CD14-positive monocyte (primary cell): ENCODE results near the gene CTNNA3. TPM values are rescaled to one million over a fixed set of nuclear protein-coding genes. Genes with fewer than 3 reads are reported as not detected.

ENCODE experiments used
- DNase-seq, 3 donors: peaks; one replicate each; pipeline ENCODE4 v3.0.0-alpha.2; 2011 to 2022
- H2AFZ ChIP-seq: 2 replicates; pipeline ENCODE4 v1.6.0; 2012; ENCODE audit warnings: mild to moderate bottlenecking, low read depth, low read length, inconsistent platforms; ENCODE audit not compliant: insufficient read depth, poor library complexity, severe bottlenecking
- H3K27ac ChIP-seq, 2 donors: 1 replicate in 1 of 2; 2 replicates in 1 of 2; pipeline ENCODE4 v1.5.1; 2012 to 2013; ENCODE audit warnings: low read length in 2 of 2, control low read depth in 1 of 2, inconsistent platforms in 1 of 2, low read depth in 1 of 2, mild to moderate bottlenecking in 1 of 2
- H3K27me3 ChIP-seq, 2 donors: one replicate each; pipeline versions ENCODE4 v1.6.0 to v1.6.1; 2011 to 2013; ENCODE audit warnings: low read length in 2 of 2; ENCODE audit not compliant: control insufficient read depth in 2 of 2, insufficient read depth in 2 of 2
- H3K36me3 ChIP-seq, 2 donors: replicated peaks in 1 of 2; 1 replicate in 1 of 2; 2 replicates in 1 of 2; pipeline versions ENCODE4 v1.5.1 to v1.6.1; 2012 to 2013; ENCODE audit warnings: low read length in 2 of 2, control low read depth in 1 of 2, inconsistent platforms in 1 of 2, mild to moderate bottlenecking in 1 of 2; ENCODE audit not compliant: insufficient read depth in 2 of 2, control insufficient read depth in 1 of 2
- H3K4me1 ChIP-seq, 2 donors: 1 replicate in 1 of 2; 2 replicates in 1 of 2; pipeline versions ENCODE4 v1.5.1 to v1.6.1; 2012 to 2013; ENCODE audit warnings: low read length in 2 of 2, control low read depth in 1 of 2, inconsistent platforms in 1 of 2, mild to moderate bottlenecking in 1 of 2, moderate library complexity in 1 of 2; ENCODE audit not compliant: insufficient read depth in 2 of 2, control insufficient read depth in 1 of 2
- H3K4me2 ChIP-seq: replicated peaks from 2 replicates; pipeline ENCODE3; 2012; ENCODE audit warnings: low read length, moderate library complexity, mild to moderate bottlenecking; ENCODE audit not compliant: poor library complexity, severe bottlenecking; ENCODE audit errors: extremely low read depth
- H3K4me3 ChIP-seq, 3 experiments: fragments of 200-600 bp in 1 of 3; sonication (generic) in 1 of 3; replicated peaks in 1 of 3; 1 replicate in 2 of 3; 2 replicates in 1 of 3; pipeline ENCODE4 v1.5.1; 2011 to 2013; ENCODE audit warnings: low read length in 3 of 3, mild to moderate bottlenecking in 3 of 3, control low read depth in 2 of 3, low read depth in 2 of 3, inconsistent platforms in 1 of 3, moderate library complexity in 1 of 3
- H3K79me2 ChIP-seq: 2 replicates; pipeline ENCODE4 v1.6.0; 2012; ENCODE audit warnings: mild to moderate bottlenecking, control low read depth, inconsistent platforms, low read length, moderate library complexity; ENCODE audit not compliant: insufficient read depth
- H3K9ac ChIP-seq: 2 replicates; pipeline ENCODE4 v1.6.0; 2017; ENCODE audit warnings: low read length, mild to moderate bottlenecking; ENCODE audit not compliant: insufficient read depth, poor library complexity, severe bottlenecking
- H3K9me3 ChIP-seq, 2 donors: replicated peaks in 1 of 2; 1 replicate in 1 of 2; 2 replicates in 1 of 2; pipeline versions ENCODE4 v1.5.1 to v1.6.1; 2012 to 2013; ENCODE audit warnings: low read length in 2 of 2, control low read depth in 1 of 2; ENCODE audit not compliant: control insufficient read depth in 1 of 2, insufficient read depth in 1 of 2
- H4K20me1 ChIP-seq: 2 replicates; pipeline ENCODE4 v1.6.0; 2012; ENCODE audit warnings: mild to moderate bottlenecking, low read length, control low read depth, moderate library complexity; ENCODE audit not compliant: insufficient read depth
- H3K27ac Mint-ChIP-seq, 7 donors: one replicate each; pipeline ENCODE4 v1.8.0; 2020; ENCODE audit warnings: mild to moderate bottlenecking in 7 of 7, mixed read lengths in 7 of 7, moderate library complexity in 6 of 7, inconsistent platforms in 2 of 7
- H3K27me3 Mint-ChIP-seq, 3 donors: one replicate each; pipeline ENCODE4 v1.8.0; 2021 to 2022; ENCODE audit warnings: low read depth in 3 of 3, mild to moderate bottlenecking in 3 of 3, mixed read lengths in 3 of 3, moderate library complexity in 3 of 3, inconsistent platforms in 1 of 3
- H3K36me3 Mint-ChIP-seq, 2 donors: one replicate each; pipeline ENCODE4 v1.8.0; 2020; ENCODE audit warnings: mixed read lengths in 2 of 2, inconsistent platforms in 1 of 2, mild to moderate bottlenecking in 1 of 2
- H3K4me1 Mint-ChIP-seq: one replicate; pipeline ENCODE4 v1.8.0; 2020; ENCODE audit warnings: mild to moderate bottlenecking, mixed read lengths
- H3K4me3 Mint-ChIP-seq, 2 donors: one replicate each; pipeline ENCODE4 v1.8.0; 2020; ENCODE audit warnings: mild to moderate bottlenecking in 2 of 2, mixed read lengths in 2 of 2, moderate library complexity in 1 of 2
- H3K9me3 Mint-ChIP-seq, 7 donors: one replicate each; pipeline ENCODE4 v1.8.0; 2020 to 2022; ENCODE audit warnings: mixed read lengths in 7 of 7, mild to moderate bottlenecking in 6 of 7, moderate library complexity in 6 of 7, inconsistent platforms in 2 of 7
- WGBS: methylation state at CpG from one replicate; pipeline ENCODE4 v1.1.5; 2013; ENCODE audit warnings: missing lambda C conversion rate; ENCODE audit not compliant: insufficient coverage; 5-methylcytosine and 5-hydroxymethylcytosine counted together
- intact Hi-C, 2 donors: fragments of 100-400 bp; cut with micrococcal nuclease; formaldehyde crosslinking; loops; one replicate each; pipeline versions ENCODE4 v1.15.0 to v1.15.1; 2023
- polyA plus RNA-seq, 3 donors: library from polyadenylated mRNA; depleted of rRNA in 1 of 3; unstranded in 2 of 3; stranded (reverse) in 1 of 3; fragments of 300-500 nt in 2 of 3; fragments of >200 nt in 1 of 3; fragmentation: Illumina TruSeq in 2 of 3; gene quantifications; 1 replicate in 2 of 3; 2 replicates in 1 of 3; pipeline ENCODE4 v1.2.3, GENCODE V29; 2012 to 2021
- TF ChIP-seq, protein P1 (sequence below): fragments of 200-600 bp; IDR thresholded peaks from one replicate; pipeline ENCODE4 v1.8.0; 2022; ENCODE audit warnings: antibody characterized with exemption, mild to moderate bottlenecking

The CTNNA3 gene
- polyA plus RNA-seq, 3 donors, result not detected

DNA sequence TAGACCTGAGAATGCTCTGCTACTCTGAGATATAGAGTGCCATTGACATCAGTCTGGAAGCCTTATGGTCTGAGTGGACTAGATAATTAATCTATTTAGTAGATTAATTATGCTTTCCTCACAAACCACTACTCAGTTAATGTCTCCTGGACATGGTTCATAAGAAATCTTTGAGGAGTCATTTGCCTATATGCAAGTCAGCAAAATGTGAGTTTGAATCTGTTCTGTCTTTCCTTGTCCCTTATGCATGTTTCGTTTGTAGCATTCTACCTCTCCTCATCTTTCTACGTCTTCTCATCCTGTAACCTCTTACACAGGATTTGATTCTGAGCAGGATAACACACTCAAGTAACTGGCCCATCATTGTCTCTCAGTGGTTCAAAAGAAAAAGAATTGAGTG is 1505.6 kb downstream of the CTNNA3 start:
- intact Hi-C loops, result no loop called here
- no peaks in the 10 kb centered on the region for H3K36me3 ChIP-seq

GRCh38 chr10:66189271-66189670 is 1506.7 kb downstream of the CTNNA3 start:
- H3K9me3 ChIP-seq, result no peaks in the 10 kb centered on the region
- peaks cover 0 to 2% (median 0%) of the 10 kb centered on the region in 3 donors for H3K27me3 Mint-ChIP-seq
- no peak overlapping the region for H3K4me3 ChIP-seq
- H3K27ac Mint-ChIP-seq, result no peak overlapping the region
- H3K36me3 Mint-ChIP-seq, result no peaks in the 10 kb centered on the region
- H2AFZ ChIP-seq, result no peak overlapping the region
- H3K27me3 ChIP-seq, result no peaks in the 10 kb centered on the region
- intact Hi-C loops, result no loop called here
- TF ChIP-seq, protein P1, sequence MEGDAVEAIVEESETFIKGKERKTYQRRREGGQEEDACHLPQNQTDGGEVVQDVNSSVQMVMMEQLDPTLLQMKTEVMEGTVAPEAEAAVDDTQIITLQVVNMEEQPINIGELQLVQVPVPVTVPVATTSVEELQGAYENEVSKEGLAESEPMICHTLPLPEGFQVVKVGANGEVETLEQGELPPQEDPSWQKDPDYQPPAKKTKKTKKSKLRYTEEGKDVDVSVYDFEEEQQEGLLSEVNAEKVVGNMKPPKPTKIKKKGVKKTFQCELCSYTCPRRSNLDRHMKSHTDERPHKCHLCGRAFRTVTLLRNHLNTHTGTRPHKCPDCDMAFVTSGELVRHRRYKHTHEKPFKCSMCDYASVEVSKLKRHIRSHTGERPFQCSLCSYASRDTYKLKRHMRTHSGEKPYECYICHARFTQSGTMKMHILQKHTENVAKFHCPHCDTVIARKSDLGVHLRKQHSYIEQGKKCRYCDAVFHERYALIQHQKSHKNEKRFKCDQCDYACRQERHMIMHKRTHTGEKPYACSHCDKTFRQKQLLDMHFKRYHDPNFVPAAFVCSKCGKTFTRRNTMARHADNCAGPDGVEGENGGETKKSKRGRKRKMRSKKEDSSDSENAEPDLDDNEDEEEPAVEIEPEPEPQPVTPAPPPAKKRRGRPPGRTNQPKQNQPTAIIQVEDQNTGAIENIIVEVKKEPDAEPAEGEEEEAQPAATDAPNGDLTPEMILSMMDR, result no peak
- peaks cover 0 to 1% (median 0%) of the 10 kb centered on the region in 7 donors for H3K9me3 Mint-ChIP-seq
- H3K4me1 ChIP-seq, result no peaks in the 10 kb centered on the region
- H3K79me2 ChIP-seq, result no peaks in the 10 kb centered on the region
- no peak overlapping the region for H3K27ac ChIP-seq
- no peak overlapping the region for H3K9ac ChIP-seq
- H3K4me1 Mint-ChIP-seq, result no peaks in the 10 kb centered on the region
- no peak overlapping the region for H3K4me2 ChIP-seq
- no peak overlapping the region for H3K4me3 Mint-ChIP-seq
- H4K20me1 ChIP-seq, result no peaks in the 10 kb centered on the region
- H3K36me3 ChIP-seq, result no peaks in the 10 kb centered on the region
- no peak for DNase-seq

More for the DNA sequence above, 1505.6 kb downstream of the CTNNA3 start:
- no peaks in the 10 kb centered on the region for H3K9me3 ChIP-seq
- no peak overlapping the region for H3K9ac ChIP-seq
- Mint-ChIP-seq H3K36me3 (no peaks in the 10 kb centered on the region), H3K9me3 (peaks cover 0 to 2% (median 0%) of the 10 kb centered on the region in 7 donors), H3K4me3 (no peak overlapping the region), H3K27me3 (peaks cover 0 to 2% (median 0%) of the 10 kb centered on the region in 3 donors), H3K4me1 (no peaks in the 10 kb centered on the region), H3K27ac (no peak overlapping the region)
- no peaks in the 10 kb centered on the region for H3K4me1 ChIP-seq
- H2AFZ ChIP-seq, result no peak overlapping the region
- H3K4me2 ChIP-seq, result no peak overlapping the region
- H3K4me3 ChIP-seq, result no peak overlapping the region
- no CpG with 5 or more reads among the region's 2 CpGs for WGBS
- H4K20me1 ChIP-seq, result no peaks in the 10 kb centered on the region
- DNase-seq, result no peak
- no peak overlapping the region for H3K27ac ChIP-seq
- no peaks in the 10 kb centered on the region for H3K79me2 ChIP-seq
- TF ChIP-seq, protein P1, result no peak
- H3K27me3 ChIP-seq, result no peaks in the 10 kb centered on the region
